ENCODE measurements around the gene B3GNT3. TPM values are rescaled to one million over a fixed set of nuclear protein-coding genes. Genes with fewer than 3 reads are reported as not detected.
A peak's percentile ranks its signal among the peaks of the same experiment; 100 is the strongest.

Gene B3GNT3
- total and polyA plus RNA-seq, 2 donors (not counting 1 experiment from before 2014, with no cell fraction given), result 0.06 TPM; not detected in 1

DNA sequence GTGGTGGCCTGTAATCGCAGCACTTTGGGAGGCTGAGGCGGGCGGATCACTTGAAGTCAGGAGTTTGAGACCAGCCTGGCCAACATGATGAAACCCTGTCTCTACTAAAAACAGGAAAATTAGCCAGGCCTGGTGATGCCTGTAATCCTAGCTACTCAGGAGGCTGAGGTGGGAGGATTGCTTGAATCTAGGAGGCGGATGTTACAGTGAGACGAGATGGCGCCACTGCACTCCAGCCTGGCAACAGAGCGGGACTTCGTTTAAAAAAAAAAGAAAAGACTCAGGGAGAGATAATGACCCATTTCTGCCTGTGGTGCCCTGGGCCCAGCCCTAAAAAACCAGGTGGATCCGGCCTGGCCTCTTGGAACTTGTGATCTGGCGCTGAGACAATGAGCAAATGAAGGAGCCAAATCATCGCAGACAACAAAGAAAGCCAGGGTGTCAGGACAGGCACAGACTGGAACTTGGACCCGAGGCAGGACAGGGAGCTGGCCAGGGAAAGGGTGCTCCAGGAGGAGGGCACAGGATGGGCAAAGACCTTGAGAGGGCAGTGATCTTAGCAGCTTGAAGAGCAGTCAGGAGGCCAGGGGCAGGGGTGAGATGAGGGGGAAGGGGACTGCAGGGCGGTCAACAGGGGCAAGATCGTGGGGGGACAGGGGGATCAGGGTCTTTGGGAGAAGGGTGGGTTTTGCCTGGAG is 53.8 kb downstream of the B3GNT3 start:
- H3K4me1 ChIP-seq (ENCODE audit: control insufficient read depth in 2 of 2, insufficient read depth in 2 of 2, low read length in 2 of 2), result peaks cover 58 to 84% of the 10 kb centered on the region in 2 donors
- Mint-ChIP-seq H3K27me3 (no peaks in the 10 kb centered on the region), H3K9me3 (ENCODE audit: insufficient read depth) (no peaks in the 10 kb centered on the region), H3K4me1 (peaks cover 56% of the 10 kb centered on the region), H3K27ac (peak overlapping the region; percentile 91), H3K4me3 (peak overlapping the region; percentile 96)
- ATAC-seq (ENCODE audit: low read depth) (no peak), DNase-seq (no peak)
- peaks cover 10% of the 10 kb centered on the region for H4K20me1 ChIP-seq (ENCODE audit: control insufficient read depth, insufficient read depth, low read length, poor library complexity, severe bottlenecking)
- peaks cover 0 to 10% of the 10 kb centered on the region in 2 experiments for H3K36me3 ChIP-seq (replicated peaks in 1 of 2; ENCODE audit: control extremely low read depth in 1 of 2, control insufficient read depth in 1 of 2, extremely low read depth in 1 of 2, insufficient read depth in 2 of 2, low read length in 1 of 2)
- intact Hi-C loops (cut with micrococcal nuclease), result no loop called here
- peaks cover 37% of the 10 kb centered on the region for H3K79me2 ChIP-seq (ENCODE audit: control insufficient read depth, insufficient read depth, low read length)
- no peak for TF ChIP-seq EZH2 (IDR thresholded peaks at IDR 0.05; ENCODE audit: borderline replicate concordance, insufficient read depth, low read depth, low read length, poor library complexity, severe bottlenecking)
- TF ChIP-seq, protein P1, sequence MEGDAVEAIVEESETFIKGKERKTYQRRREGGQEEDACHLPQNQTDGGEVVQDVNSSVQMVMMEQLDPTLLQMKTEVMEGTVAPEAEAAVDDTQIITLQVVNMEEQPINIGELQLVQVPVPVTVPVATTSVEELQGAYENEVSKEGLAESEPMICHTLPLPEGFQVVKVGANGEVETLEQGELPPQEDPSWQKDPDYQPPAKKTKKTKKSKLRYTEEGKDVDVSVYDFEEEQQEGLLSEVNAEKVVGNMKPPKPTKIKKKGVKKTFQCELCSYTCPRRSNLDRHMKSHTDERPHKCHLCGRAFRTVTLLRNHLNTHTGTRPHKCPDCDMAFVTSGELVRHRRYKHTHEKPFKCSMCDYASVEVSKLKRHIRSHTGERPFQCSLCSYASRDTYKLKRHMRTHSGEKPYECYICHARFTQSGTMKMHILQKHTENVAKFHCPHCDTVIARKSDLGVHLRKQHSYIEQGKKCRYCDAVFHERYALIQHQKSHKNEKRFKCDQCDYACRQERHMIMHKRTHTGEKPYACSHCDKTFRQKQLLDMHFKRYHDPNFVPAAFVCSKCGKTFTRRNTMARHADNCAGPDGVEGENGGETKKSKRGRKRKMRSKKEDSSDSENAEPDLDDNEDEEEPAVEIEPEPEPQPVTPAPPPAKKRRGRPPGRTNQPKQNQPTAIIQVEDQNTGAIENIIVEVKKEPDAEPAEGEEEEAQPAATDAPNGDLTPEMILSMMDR (IDR thresholded peaks at IDR 0.05), result no peak
- peak overlapping the region; percentile 87 to 94 for H3K27ac ChIP-seq (ENCODE audit: low read length in 2 of 2)
- POLR2A ChIA-PET, result interaction anchor here (0.6 to 3.0 kb wide), 6 partner anchors 11 to 260 kb away, joined by 3 to 15 read pairs (median 5); partner anchors contain the start of genes CCDC124 and RPL18A
- H3K9ac ChIP-seq (ENCODE audit: low read length), result no peak overlapping the region
- H3K9me3 ChIP-seq (ENCODE audit: control extremely low read depth in 1 of 3, control insufficient read depth in 2 of 3, insufficient read depth in 1 of 3, low read length in 2 of 3), result peaks cover 0 to 6% (median 0%) of the 10 kb centered on the region in 3 donors
- H3K4me3 ChIP-seq (ENCODE audit: control extremely low read depth in 1 of 5, extremely low read depth in 1 of 5, insufficient read depth in 1 of 5, low read depth in 2 of 5, low read length in 4 of 5), result no peak overlapping the region
- H3K27me3 ChIP-seq (replicated peaks in 1 of 4; ENCODE audit: control extremely low read depth in 1 of 4, control insufficient read depth in 3 of 4, insufficient read depth in 4 of 4, low read length in 3 of 4), result no peaks in the 10 kb centered on the region
- peak overlapping the region; percentile 38 for H2AFZ ChIP-seq (ENCODE audit: insufficient read depth, low read depth, low read length, poor library complexity, severe bottlenecking)
- WGBS (ENCODE audit: insufficient coverage), result 80% methylated on average over 8 of the region's 14 CpGs
- H3K4me2 ChIP-seq (replicated peaks; ENCODE audit: low read depth, low read length, poor library complexity, severe bottlenecking), result peak overlapping the region; percentile 93
- CTCF ChIA-PET, result interaction anchor here (0.6 to 15.3 kb wide), 6 partner anchors 7 to 286 kb away, joined by 3 to 374 read pairs (median 8); partner anchors contain the start of genes CCDC124 and RPL18A

- POLR2A ChIA-PET, result interaction anchor here (0.7 kb wide), 1 partner anchor 118 kb away, joined by 6 read pairs; no protein-coding TSS in a partner anchor
- Histone ChIP-seq H3K4me3 (ENCODE audit: control extremely low read depth in 1 of 5, extremely low read depth in 1 of 5, insufficient read depth in 1 of 5, low read depth in 2 of 5, low read length in 4 of 5) (no peak overlapping the region), H3K4me1 (ENCODE audit: control insufficient read depth in 2 of 2, insufficient read depth in 2 of 2, low read length in 2 of 2) (peaks cover 25 to 46% of the 10 kb centered on the region in 2 donors), H3K4me2 (replicated peaks; ENCODE audit: low read depth, low read length, poor library complexity, severe bottlenecking) (no peak overlapping the region), H3K27ac (ENCODE audit: low read length in 2 of 2) (no peak overlapping the region), H3K9ac (ENCODE audit: low read length) (no peak overlapping the region), H4K20me1 (ENCODE audit: control insufficient read depth, insufficient read depth, low read length, poor library complexity, severe bottlenecking) (no peaks in the 10 kb centered on the region), H3K27me3 (replicated peaks in 1 of 4; ENCODE audit: control extremely low read depth in 1 of 4, control insufficient read depth in 3 of 4, insufficient read depth in 4 of 4, low read length in 3 of 4) (no peaks in the 10 kb centered on the region), H3K79me2 (ENCODE audit: control insufficient read depth, insufficient read depth, low read length) (no peaks in the 10 kb centered on the region), H3K36me3 (replicated peaks in 1 of 2; ENCODE audit: control extremely low read depth in 1 of 2, control insufficient read depth in 1 of 2, extremely low read depth in 1 of 2, insufficient read depth in 2 of 2, low read length in 1 of 2) (no peaks in the 10 kb centered on the region), H2AFZ (ENCODE audit: insufficient read depth, low read depth, low read length, poor library complexity, severe bottlenecking) (no peak overlapping the region), H3K9me3 (ENCODE audit: control extremely low read depth in 1 of 3, control insufficient read depth in 2 of 3, insufficient read depth in 1 of 3, low read length in 2 of 3) (peaks cover 0 to 6% (median 0%) of the 10 kb centered on the region in 3 donors)
- WGBS (ENCODE audit: insufficient coverage), result 100% methylated on average over 4 of the region's 6 CpGs
- no peak for DNase-seq
- no peak overlapping the region for H3K27ac Mint-ChIP-seq
- no peak overlapping the region for H3K4me3 Mint-ChIP-seq
- TF ChIP-seq EZH2 (IDR thresholded peaks at IDR 0.05; ENCODE audit: borderline replicate concordance, insufficient read depth, low read depth, low read length, poor library complexity, severe bottlenecking), result no peak
- TF ChIP-seq, protein P1 (IDR thresholded peaks at IDR 0.05), result no peak
- no peak for ATAC-seq (ENCODE audit: low read depth)
- H3K27me3 Mint-ChIP-seq, result no peaks in the 10 kb centered on the region
- intact Hi-C loops (cut with micrococcal nuclease), result loop anchor here (10.0 kb wide), 1 partner anchor 409 kb away; the partner anchor contains the start of gene TMEM221
- H3K4me1 Mint-ChIP-seq, result peaks cover 25% of the 10 kb centered on the region
- CTCF ChIA-PET, result interaction anchor here (0.6 to 15.3 kb wide), 19 partner anchors 62 to 388 kb away, joined by 3 to 374 read pairs (median 8); partner anchors contain the start of gene CCDC124
- H3K9me3 Mint-ChIP-seq (ENCODE audit: insufficient read depth), result no peaks in the 10 kb centered on the region
Measured at GRCh38 chr19:17854061-17854460, 59.1 kb downstream of the B3GNT3 start.

Measured in B cell (primary cell).